Hepatocyte (in vitro differentiated cells): ENCODE results near the gene HDAC8. TPM values are rescaled to one million over a fixed set of nuclear protein-coding genes. Genes with fewer than 3 reads are reported as not detected.
A peak's percentile ranks its signal among the peaks of the same experiment; 100 is the strongest.

Experiments used
- DNase-seq: peaks from one replicate; pipeline ENCODE4 v3.0.0-alpha.2; 2016; ENCODE audit warnings: low spot score
- H2AFZ ChIP-seq: fragments of 200-600 bp; sonication (generic); 2 replicates; pipeline ENCODE4 v1.6.0; 2016; ENCODE audit warnings: antibody characterized with exemption, mild to moderate bottlenecking
- H3K27ac ChIP-seq: fragments of 200-600 bp; sonication (generic); 2 replicates; pipeline ENCODE4 v1.5.1; 2016; ENCODE audit warnings: mild to moderate bottlenecking
- H3K27me3 ChIP-seq: fragments of 200-600 bp; sonication (generic); 2 replicates; pipeline ENCODE4 v1.6.1; 2016
- H3K36me3 ChIP-seq: fragments of 200-600 bp; sonication (generic); replicated peaks from 2 replicates; pipeline ENCODE4 v1.5.1; 2016; ENCODE audit warnings: low read depth; ENCODE audit not compliant: insufficient read depth
- H3K4me1 ChIP-seq: fragments of 200-600 bp; sonication (generic); 2 replicates; pipeline ENCODE4 v1.5.1; 2016; ENCODE audit warnings: mild to moderate bottlenecking, moderate library complexity; ENCODE audit not compliant: insufficient read depth
- H3K4me2 ChIP-seq: fragments of 200-600 bp; sonication (generic); 2 replicates; pipeline ENCODE4 v1.6.0; 2016
- H3K4me3 ChIP-seq: fragments of 200-600 bp; sonication (generic); 2 replicates; pipeline ENCODE4 v1.5.1; 2016; ENCODE audit warnings: mild to moderate bottlenecking
- H3K79me2 ChIP-seq: fragments of 200-600 bp; sonication (generic); 2 replicates; pipeline ENCODE4 v1.6.0; 2017; ENCODE audit warnings: mild to moderate bottlenecking
- H3K9me2 ChIP-seq: fragments of 200-600 bp; sonication (generic); replicated peaks from 2 replicates; pipeline ENCODE4 v1.6.0; 2017; ENCODE audit warnings: mild to moderate bottlenecking; ENCODE audit not compliant: insufficient read depth
- H3K9me3 ChIP-seq: fragments of 200-600 bp; sonication (generic); 2 replicates; pipeline ENCODE4 v1.5.1; 2016; ENCODE audit warnings: low read depth, mild to moderate bottlenecking
- H4K20me1 ChIP-seq: fragments of 200-600 bp; sonication (generic); 2 replicates; pipeline ENCODE4 v1.6.0; 2016; ENCODE audit warnings: mild to moderate bottlenecking; ENCODE audit not compliant: insufficient read depth, poor library complexity, severe bottlenecking
- CTCF ChIP-seq: fragments of 200-600 bp; sonication (generic); IDR thresholded peaks from 2 replicates; pipeline ENCODE4 v1.5.1; 2016; ENCODE audit warnings: antibody characterized with exemption, mild to moderate bottlenecking; ENCODE audit not compliant: poor library complexity
- EZH2 ChIP-seq: fragments of 200-600 bp; sonication (generic); IDR thresholded peaks from 2 replicates; pipeline ENCODE4 v1.6.1; 2016; ENCODE audit warnings: antibody characterized with exemption, mild to moderate bottlenecking, borderline replicate concordance
- EZH2phosphoT487 ChIP-seq: fragments of 200-600 bp; sonication (generic); IDR thresholded peaks from one replicate; pipeline ENCODE4 v1.6.1; 2018; ENCODE audit warnings: antibody characterized with exemption, mild to moderate bottlenecking, low read depth, moderate library complexity; ENCODE audit not compliant: unreplicated experiment, severe bottlenecking
- WGBS: methylation state at CpG from one replicate; pipeline ENCODE4 v1.1.6; 2016; ENCODE audit warnings: low lambda C conversion rate; ENCODE audit errors: missing lambda C conversion rate; 5-methylcytosine and 5-hydroxymethylcytosine counted together
- polyA plus RNA-seq: library from polyadenylated mRNA; unstranded; fragments of >200 nt; fragmentation: Nextera tagmentation; extraction: Ambion mirVana; gene quantifications from 2 replicates; pipeline ENCODE4 v1.2.1, GENCODE V29; 2016
- total RNA-seq: library from RNA; depleted of rRNA; stranded (reverse); fragments of >200 nt; gene quantifications from 2 replicates; pipeline ENCODE4 v1.2.3, GENCODE V29; 2014

Gene HDAC8
- total and polyA plus RNA-seq, 2 experiments from 2014 or later: 29.4 to 29.5 TPM

DNA sequence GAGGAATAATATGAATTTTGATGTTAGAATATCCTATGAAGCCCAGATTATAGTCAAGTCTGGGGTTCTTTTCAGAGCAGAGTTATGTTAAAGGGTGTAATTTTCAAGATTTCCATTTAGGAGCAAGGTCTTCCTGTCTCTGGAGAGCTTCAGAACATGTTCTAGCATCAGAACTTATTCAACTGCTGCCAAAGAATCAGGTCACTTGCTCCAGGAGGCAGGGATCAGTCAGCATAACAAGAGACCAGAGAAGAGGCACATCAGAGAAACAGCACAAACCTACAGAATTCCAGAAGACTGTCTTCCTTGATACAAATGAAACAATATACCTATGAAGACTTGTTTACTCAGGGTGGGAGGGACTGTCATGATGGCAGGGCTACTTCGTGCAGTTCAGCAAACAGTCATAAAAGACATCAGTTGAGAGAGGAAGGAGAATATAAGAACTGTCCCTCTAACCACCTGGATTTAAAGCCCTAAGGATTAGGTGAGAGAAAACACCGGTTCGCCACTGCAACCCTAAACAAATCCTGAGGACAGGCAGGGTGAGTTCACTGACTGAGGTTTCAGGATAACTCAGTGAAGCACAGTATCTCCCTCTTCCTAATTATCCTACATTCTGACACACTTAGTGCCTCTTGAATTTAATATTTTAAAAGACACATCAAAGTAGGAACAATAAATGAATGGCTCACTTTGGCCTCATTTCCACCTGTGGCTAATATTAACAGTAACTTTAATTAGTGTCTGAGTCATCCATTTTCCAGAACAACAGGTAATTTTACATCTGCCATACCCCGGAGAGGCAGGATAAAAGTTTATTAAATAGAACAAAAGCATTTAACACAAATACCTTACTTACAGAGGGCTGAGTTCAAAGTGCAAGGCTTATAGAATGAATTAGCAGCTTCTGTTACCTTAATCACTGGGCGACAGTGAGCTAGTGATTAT lies 93.0 kb downstream of the HDAC8 start:
- TF ChIP-seq EZH2phosphoT487: no peak
- TF ChIP-seq EZH2: no peak
- no peak for TF ChIP-seq CTCF
- DNase-seq: peak; percentile 23
- Histone ChIP-seq H3K9me2 (no peaks in the 10 kb centered on the region), H3K9me3 (no peaks in the 10 kb centered on the region), H3K27me3 (no peaks in the 10 kb centered on the region), H3K27ac (peak overlapping the region; percentile 78), H4K20me1 (no peaks in the 10 kb centered on the region), H3K36me3 (no peaks in the 10 kb centered on the region), H3K4me3 (no peak overlapping the region), H3K4me1 (peaks cover 5% of the 10 kb centered on the region), H3K4me2 (peak overlapping the region; percentile 58), H3K79me2 (no peaks in the 10 kb centered on the region), H2AFZ (no peak overlapping the region)
- WGBS: 37% methylated on average over 5 of the region's 5 CpGs

DNA sequence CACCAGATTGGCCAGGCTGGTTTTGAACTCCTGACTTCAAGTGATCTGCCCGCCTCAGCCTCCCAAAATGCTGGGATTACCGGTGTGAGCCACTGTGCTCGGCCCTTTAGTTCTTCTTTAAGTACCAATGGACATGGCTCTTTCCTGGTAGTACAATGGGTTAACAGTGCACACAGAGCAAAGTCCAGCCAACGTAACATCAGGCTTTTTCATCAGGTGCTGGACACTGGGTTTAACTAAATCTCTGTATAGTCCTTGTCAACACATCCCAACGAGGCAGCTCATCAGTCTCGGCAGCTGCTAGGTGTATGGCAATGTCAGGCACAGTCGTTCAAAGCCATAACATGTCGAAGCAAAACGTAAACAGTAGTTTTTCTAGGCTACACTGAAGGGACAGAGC lies 93.8 kb downstream of the HDAC8 start:
- H2AFZ ChIP-seq: no peak overlapping the region
- H3K36me3 ChIP-seq: no peaks in the 10 kb centered on the region
- no peak overlapping the region for H3K4me3 ChIP-seq
- TF ChIP-seq CTCF (no peak), EZH2 (no peak), EZH2phosphoT487 (no peak)
- H3K27ac ChIP-seq: peak overlapping the region; percentile 78
- H3K27me3 ChIP-seq: no peaks in the 10 kb centered on the region
- no peaks in the 10 kb centered on the region for H4K20me1 ChIP-seq
- H3K4me2 ChIP-seq: peak overlapping the region; percentile 58
- no peaks in the 10 kb centered on the region for H3K9me2 ChIP-seq
- 54% methylated on average over 9 of the region's 9 CpGs for WGBS
- peak; percentile 20 for DNase-seq
- H3K79me2 ChIP-seq: no peaks in the 10 kb centered on the region
- peaks cover 5% of the 10 kb centered on the region for H3K4me1 ChIP-seq
- no peaks in the 10 kb centered on the region for H3K9me3 ChIP-seq

DNA sequence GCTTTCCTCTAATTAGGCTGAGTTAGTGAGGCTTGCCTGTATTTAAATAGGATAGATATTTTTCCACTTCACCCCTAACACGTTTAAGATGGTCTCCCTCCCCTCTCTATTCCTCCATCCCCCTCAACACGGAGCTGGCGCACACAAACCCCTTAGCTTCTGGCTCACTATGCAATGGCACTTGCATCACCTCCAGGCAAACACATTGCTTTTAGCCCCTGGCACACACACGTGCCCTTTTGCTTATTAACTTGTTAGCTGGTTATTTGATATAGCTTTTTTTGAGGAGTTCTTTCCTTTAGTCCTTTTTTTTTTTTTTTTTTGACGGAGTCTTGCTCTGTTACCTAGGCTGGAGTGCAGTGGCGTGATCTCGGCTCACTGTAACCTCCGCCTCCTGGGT lies 94.3 kb downstream of the HDAC8 start:
- no peaks in the 10 kb centered on the region for H3K79me2 ChIP-seq
- H4K20me1 ChIP-seq: no peaks in the 10 kb centered on the region
- WGBS: 62% methylated on average over 7 of the region's 8 CpGs
- H3K4me1 ChIP-seq: peaks cover 5% of the 10 kb centered on the region
- TF ChIP-seq CTCF: no peak
- TF ChIP-seq EZH2: no peak
- no peak for TF ChIP-seq EZH2phosphoT487
- H3K9me3 ChIP-seq: no peaks in the 10 kb centered on the region
- peak overlapping the region; percentile 78 for H3K27ac ChIP-seq
- no peak for DNase-seq
- H3K4me2 ChIP-seq: peak overlapping the region; percentile 58
- H3K4me3 ChIP-seq: no peak overlapping the region
- no peaks in the 10 kb centered on the region for H3K9me2 ChIP-seq
- H2AFZ ChIP-seq: no peak overlapping the region
- H3K36me3 ChIP-seq: no peaks in the 10 kb centered on the region
- no peaks in the 10 kb centered on the region for H3K27me3 ChIP-seq
